Activated gamma-delta T cell (primary cell): ENCODE data around the gene NOTCH1.

Experiments
- DNase-seq: peaks from one replicate; lab custom pipeline; 2025; lab: John Stamatoyannopoulos, UW

NOTCH1 gene

GRCh38 chr9:136531904-136532798 lies 13.7 kb downstream of the NOTCH1 start:
- DNase-seq: no peak

GRCh38 chr9:136531186-136531903 lies 14.5 kb downstream of the NOTCH1 start:
- no peak for DNase-seq

- DNase-seq: no peak
These were observed 15.3 kb downstream of the NOTCH1 start for GRCh38 chr9:136530461-136531089.

GRCh38 chr9:136529516-136530460 lies 16.1 kb downstream of the NOTCH1 start:
- no peak for DNase-seq

GRCh38 chr9:136528716-136529341 lies 17.0 kb downstream of the NOTCH1 start:
- no peak for DNase-seq

GRCh38 chr9:136527721-136528710 lies 17.8 kb downstream of the NOTCH1 start:
- no peak for DNase-seq

GRCh38 chr9:136527131-136527530 lies 18.7 kb downstream of the NOTCH1 start:
- no peak for DNase-seq

GRCh38 chr9:136526625-136527066 lies 19.2 kb downstream of the NOTCH1 start:
- DNase-seq: no peak

- no peak for DNase-seq
These were observed 19.9 kb downstream of the NOTCH1 start for GRCh38 chr9:136525841-136526499.

GRCh38 chr9:136525207-136525606 lies 20.6 kb downstream of the NOTCH1 start:
- no peak for DNase-seq

- no peak for DNase-seq
These were observed 23.3 kb downstream of the NOTCH1 start for GRCh38 chr9:136522314-136523237.

- no peak for DNase-seq
These were observed 24.3 kb downstream of the NOTCH1 start for GRCh38 chr9:136521537-136521936.

GRCh38 chr9:136520053-136520540 lies 25.8 kb downstream of the NOTCH1 start:
- no peak for DNase-seq

GRCh38 chr9:136519263-136520052 lies 26.4 kb downstream of the NOTCH1 start:
- no peak for DNase-seq

- no peak for DNase-seq
These were observed 27.2 kb downstream of the NOTCH1 start for GRCh38 chr9:136518623-136519022.

- DNase-seq: no peak
These were observed 27.9 kb downstream of the NOTCH1 start for GRCh38 chr9:136517950-136518349.
